Small intestine (tissue), 7 donors: ENCODE results near the gene KPNA2. TPM values are rescaled to one million over a fixed set of nuclear protein-coding genes. Genes with fewer than 3 reads are reported as not detected.
A peak's percentile ranks its signal among the peaks of the same experiment; 100 is the strongest.
"Not testable (repeated sequence)": the region's sequence is repeated elsewhere in the genome, so short reads cannot be mapped to it uniquely, and the experiment has no call there.

ENCODE experiments used
- DNase-seq, 2 donors: peaks; one replicate each; pipeline versions ENCODE4 v3.0.0 to v3.0.0-alpha.2; 2013
- FAIRE-seq: peaks from 2 replicates; lab custom pipeline; 2012; peaks lifted over from hg19 to GRCh38; lab: Jason Lieb, UNC
- H3K27ac ChIP-seq, 3 donors: one replicate each; pipeline ENCODE4 v1.5.1; 2013; ENCODE audit warnings: low read length in 2 of 3, mild to moderate bottlenecking in 2 of 3, control low read depth in 1 of 3, inconsistent platforms in 1 of 3, low read depth in 1 of 3, moderate library complexity in 1 of 3
- H3K27me3 ChIP-seq, 3 donors: one replicate each; pipeline ENCODE4 v1.6.1; 2013; ENCODE audit warnings: low read length in 3 of 3, inconsistent platforms in 1 of 3; ENCODE audit not compliant: control insufficient read depth in 3 of 3, insufficient read depth in 3 of 3
- H3K36me3 ChIP-seq, 3 donors: one replicate each; pipeline ENCODE4 v1.6.1; 2013; ENCODE audit warnings: low read length in 3 of 3, inconsistent platforms in 1 of 3, low read depth in 1 of 3, mild to moderate bottlenecking in 1 of 3, moderate library complexity in 1 of 3; ENCODE audit not compliant: control insufficient read depth in 3 of 3, insufficient read depth in 2 of 3
- H3K4me1 ChIP-seq, 3 donors: one replicate each; pipeline ENCODE4 v1.6.1; 2013; ENCODE audit warnings: low read length in 2 of 3, inconsistent platforms in 1 of 3, low read depth in 1 of 3, mild to moderate bottlenecking in 1 of 3, moderate library complexity in 1 of 3; ENCODE audit not compliant: control insufficient read depth in 3 of 3, insufficient read depth in 2 of 3
- H3K4me3 ChIP-seq, 3 donors: one replicate each; pipeline ENCODE4 v1.5.1; 2013; ENCODE audit warnings: low read length in 3 of 3, control low read depth in 1 of 3, inconsistent platforms in 1 of 3, low read depth in 1 of 3, mild to moderate bottlenecking in 1 of 3, moderate library complexity in 1 of 3
- H3K9me3 ChIP-seq, 2 donors: one replicate each; pipeline ENCODE4 v1.6.1; 2013; ENCODE audit warnings: low read depth in 1 of 2, low read length in 1 of 2; ENCODE audit not compliant: control insufficient read depth in 2 of 2, insufficient read depth in 1 of 2
- WGBS, 3 donors: extraction: QIAGEN DNeasy Blood & Tissue Kit; methylation state at CpG; one replicate each; pipeline ENCODE4 v1.1.7; 2013; 5-methylcytosine and 5-hydroxymethylcytosine counted together
- polyA plus RNA-seq, 4 donors: library from polyadenylated mRNA; stranded (reverse) in 3 of 4; unstranded in 1 of 4; fragments of 200-250 nt in 3 of 4; fragments of 120-200 nt in 1 of 4; gene quantifications; one replicate each; pipeline versions ENCODE4 v1.2.1 to v1.2.3, GENCODE V29; 2013
- donor health status: healthy with polysubstance abuse.
- donor health status: control.
- donor health status: control.
- donor health status: Bipolar disorder and iron deficiency.
- donor health status: healthy.

The KPNA2 gene
- polyA plus RNA-seq, 4 donors = 11.3 to 63.0 (median 26.7) TPM

GRCh38 chr17:67995570-67996263 is 39.8 kb upstream of the KPNA2 start:
- FAIRE-seq = no peak
- Histone ChIP-seq H3K9me3 (no peaks in the 10 kb centered on the region), H3K27me3 (peaks cover 0 to 14% (median 0%) of the 10 kb centered on the region in 3 donors), H3K27ac (peak overlapping the region in 1 of 3 donors; percentile 9), H3K36me3 (no peaks in the 10 kb centered on the region), H3K4me3 (peak overlapping the region; percentile 26 to 48 (median 36)), H3K4me1 (peaks cover 0 to 18% (median 2%) of the 10 kb centered on the region in 3 donors)
- DNase-seq = peak; percentile 12 to 48
- 0 to 1% (median 1%) methylated on average over 42 to 43 of the region's 43 CpGs for WGBS, 3 donors

GRCh38 chr17:67996301-67997171 is 39.0 kb upstream of the KPNA2 start, which contains the start of gene C17orf58:
Gene C17orf58 (minus strand): TSS chr17:67996469. CDS start chr17:67996198, 271 bp downstream.
- not testable (repeated sequence) for H3K36me3 ChIP-seq, H3K9me3 ChIP-seq, FAIRE-seq
- Histone ChIP-seq H3K4me3 (peak within 1 kb of the TSS; percentile 26 to 48 (median 36)), H3K27ac (peak within 1 kb of the TSS in 1 of 3 donors; percentile 9), H3K4me1 (peaks cover 0 to 18% (median 2%) of the 10 kb centered on the region in 3 donors), H3K27me3 (peaks cover 0 to 14% (median 0%) of the 10 kb centered on the region in 3 donors)
- DNase-seq = peak; percentile 12 to 20
- 20 to 28% (median 23%) methylated on average over 25 of the region's 25 CpGs for WGBS, 3 donors

GRCh38 chr17:67998466-67998865 is 37.1 kb upstream of the KPNA2 start:
- Histone ChIP-seq H3K27me3 (peaks cover 0 to 14% (median 0%) of the 10 kb centered on the region in 3 donors), H3K27ac (no peak overlapping the region), H3K4me1 (peaks cover 0 to 13% (median 2%) of the 10 kb centered on the region in 3 donors), H3K36me3 (no peaks in the 10 kb centered on the region), H3K4me3 (no peak overlapping the region), H3K9me3 (no peaks in the 10 kb centered on the region)
- WGBS, 3 donors = 79 to 82% (median 80%) methylated on average over 2 of the region's 2 CpGs
- DNase-seq = no peak
- no peak for FAIRE-seq

GRCh38 chr17:67999291-67999911 is 36.1 kb upstream of the KPNA2 start:
- Histone ChIP-seq H3K4me3 (no peak overlapping the region), H3K27ac (no peak overlapping the region), H3K36me3 (no peaks in the 10 kb centered on the region), H3K27me3 (peaks cover 0 to 14% (median 0%) of the 10 kb centered on the region in 3 donors), H3K9me3 (no peaks in the 10 kb centered on the region), H3K4me1 (peaks cover 0 to 13% (median 2%) of the 10 kb centered on the region in 3 donors)
- no peak for FAIRE-seq
- DNase-seq = no peak
- 92 to 95% (median 93%) methylated on average over 3 of the region's 3 CpGs for WGBS, 3 donors

GRCh38 chr17:68004201-68004600 is 31.3 kb upstream of the KPNA2 start:
- H3K27ac ChIP-seq = no peak overlapping the region
- no peaks in the 10 kb centered on the region for H3K9me3 ChIP-seq
- 64 to 98% (median 89%) methylated on average over 3 of the region's 3 CpGs for WGBS, 3 donors
- H3K27me3 ChIP-seq = no peaks in the 10 kb centered on the region
- no peaks in the 10 kb centered on the region for H3K4me1 ChIP-seq
- no peak for FAIRE-seq
- H3K36me3 ChIP-seq = no peaks in the 10 kb centered on the region
- DNase-seq = no peak
- H3K4me3 ChIP-seq = no peak overlapping the region

- no peaks in the 10 kb centered on the region for H3K27me3 ChIP-seq
- DNase-seq = no peak
- H3K36me3 ChIP-seq = no peaks in the 10 kb centered on the region
- H3K9me3 ChIP-seq = no peaks in the 10 kb centered on the region
- H3K27ac ChIP-seq = no peak overlapping the region
- H3K4me3 ChIP-seq = no peak overlapping the region
- WGBS, 3 donors = 72 to 79% (median 79%) methylated on average over 6 of the region's 6 CpGs
- no peak for FAIRE-seq
- H3K4me1 ChIP-seq = no peaks in the 10 kb centered on the region
Measured at GRCh38 chr17:68006797-68007196, 28.7 kb upstream of the KPNA2 start.

- Histone ChIP-seq H3K36me3 (no peaks in the 10 kb centered on the region), H3K27ac (no peak overlapping the region), H3K4me3 (no peak overlapping the region), H3K27me3 (no peaks in the 10 kb centered on the region), H3K9me3 (no peaks in the 10 kb centered on the region), H3K4me1 (no peaks in the 10 kb centered on the region)
- WGBS, 3 donors = 40 to 46% (median 43%) methylated on average over 19 to 20 of the region's 20 CpGs
- FAIRE-seq (no peak), DNase-seq (peak; percentile 34 to 46)
Measured at GRCh38 chr17:68011199-68011665, 24.3 kb upstream of the KPNA2 start.

GRCh38 chr17:68013385-68013784 is 22.1 kb upstream of the KPNA2 start:
- Histone ChIP-seq H3K36me3 (no peaks in the 10 kb centered on the region), H3K27me3 (no peaks in the 10 kb centered on the region), H3K4me1 (no peaks in the 10 kb centered on the region), H3K4me3 (no peak overlapping the region), H3K9me3 (no peaks in the 10 kb centered on the region), H3K27ac (no peak overlapping the region)
- FAIRE-seq (no peak), DNase-seq (no peak)
